MG63 (cell line): ENCODE measurements around the gene SLC26A4. TPM values are rescaled to one million over a fixed set of nuclear protein-coding genes. Genes with fewer than 3 reads are reported as not detected.

Source experiments
- DNase-seq: peaks from one replicate; pipeline ENCODE4 v3.0.0-alpha.2; 2020
- H3K27me3 ChIP-seq: fragments of 250-450 bp; sonication (Bioruptor Pico); 2 replicates; pipeline ENCODE4 v1.5.1; 2020; ENCODE audit warnings: mild to moderate bottlenecking, moderate library complexity
- H3K36me3 ChIP-seq: fragments of 250-450 bp; sonication (Bioruptor Pico); 2 replicates; pipeline ENCODE4 v1.5.1; 2020; ENCODE audit warnings: mild to moderate bottlenecking, moderate library complexity
- H3K4me3 ChIP-seq: fragments of 250-450 bp; sonication (Bioruptor Pico); 2 replicates; pipeline ENCODE4 v1.5.1; 2020; ENCODE audit warnings: mild to moderate bottlenecking, moderate library complexity
- H3K9me3 ChIP-seq: fragments of 250-450 bp; sonication (Bioruptor Pico); 2 replicates; pipeline ENCODE4 v1.5.1; 2020; ENCODE audit warnings: mild to moderate bottlenecking, moderate library complexity
- total RNA-seq: library from RNA; depleted of rRNA; stranded (reverse); fragments of >200 nt; shearing (Covaris generic); gene quantifications from 2 replicates; pipeline ENCODE4 v1.2.3, GENCODE V29; 2014; ENCODE audit warnings: low replicate concordance

The SLC26A4 gene
- total RNA-seq, 1 experiment from 2014 or later: 0.49 TPM

GRCh38 chr7:107643407-107643806, 17.2 kb upstream of the SLC26A4 start:
- no peaks in the 10 kb centered on the region for H3K9me3 ChIP-seq
- no peak overlapping the region for H3K4me3 ChIP-seq
- H3K27me3 ChIP-seq: no peaks in the 10 kb centered on the region
- no peaks in the 10 kb centered on the region for H3K36me3 ChIP-seq
- DNase-seq: no peak

GRCh38 chr7:107643938-107644308, 16.7 kb upstream of the SLC26A4 start:
- Histone ChIP-seq H3K27me3 (no peaks in the 10 kb centered on the region), H3K9me3 (no peaks in the 10 kb centered on the region), H3K4me3 (no peak overlapping the region), H3K36me3 (no peaks in the 10 kb centered on the region)
- DNase-seq: no peak

GRCh38 chr7:107644309-107644974, 16.2 kb upstream of the SLC26A4 start:
- H3K36me3 ChIP-seq: no peaks in the 10 kb centered on the region
- H3K9me3 ChIP-seq: no peaks in the 10 kb centered on the region
- no peak for DNase-seq
- H3K4me3 ChIP-seq: no peak overlapping the region
- no peaks in the 10 kb centered on the region for H3K27me3 ChIP-seq

GRCh38 chr7:107652642-107653041, 8.0 kb upstream of the SLC26A4 start:
- Histone ChIP-seq H3K4me3 (no peak overlapping the region), H3K9me3 (no peaks in the 10 kb centered on the region), H3K36me3 (no peaks in the 10 kb centered on the region), H3K27me3 (no peaks in the 10 kb centered on the region)
- no peak for DNase-seq

GRCh38 chr7:107658467-107658866, 2.2 kb upstream of the SLC26A4 start:
- Histone ChIP-seq H3K4me3 (no peak overlapping the region), H3K36me3 (no peaks in the 10 kb centered on the region), H3K9me3 (no peaks in the 10 kb centered on the region), H3K27me3 (peaks cover 4% of the 10 kb centered on the region; the same call in 1 of the 2 replicates)
- no peak for DNase-seq

GRCh38 chr7:107659666-107660065, 962 bp upstream of the SLC26A4 start:
- Histone ChIP-seq H3K9me3 (no peaks in the 10 kb centered on the region), H3K4me3 (no peak overlapping the region), H3K36me3 (no peaks in the 10 kb centered on the region), H3K27me3 (peaks cover 4% of the 10 kb centered on the region; the same call in 1 of the 2 replicates)
- no peak for DNase-seq

- peak; percentile 42 for DNase-seq
- Histone ChIP-seq H3K27me3 (peaks cover 4% of the 10 kb centered on the region; the same call in 1 of the 2 replicates), H3K4me3 (peak overlapping the region; percentile 36), H3K36me3 (no peaks in the 10 kb centered on the region), H3K9me3 (no peaks in the 10 kb centered on the region)
These were observed 645 bp downstream of the SLC26A4 start for GRCh38 chr7:107661081-107661864.

- Histone ChIP-seq H3K27me3 (peaks cover 4% of the 10 kb centered on the region; the same call in 1 of the 2 replicates), H3K36me3 (no peaks in the 10 kb centered on the region), H3K9me3 (no peaks in the 10 kb centered on the region), H3K4me3 (peak overlapping the region; percentile 36)
- DNase-seq: no peak
These were observed 1.3 kb downstream of the SLC26A4 start for GRCh38 chr7:107661865-107662379.

- Histone ChIP-seq H3K9me3 (no peaks in the 10 kb centered on the region), H3K27me3 (peaks cover 4% of the 10 kb centered on the region; the same call in 1 of the 2 replicates), H3K4me3 (no peak overlapping the region), H3K36me3 (no peaks in the 10 kb centered on the region)
- DNase-seq: no peak
These were observed 2.6 kb downstream of the SLC26A4 start for GRCh38 chr7:107663196-107663595.

GRCh38 chr7:107666790-107667189, 6.2 kb downstream of the SLC26A4 start:
- peaks cover 2% of the 10 kb centered on the region; the same call in 1 of the 2 replicates for H3K27me3 ChIP-seq
- H3K4me3 ChIP-seq: no peak overlapping the region
- DNase-seq: no peak
- H3K36me3 ChIP-seq: no peaks in the 10 kb centered on the region
- no peaks in the 10 kb centered on the region for H3K9me3 ChIP-seq

GRCh38 chr7:107667341-107667740, 6.7 kb downstream of the SLC26A4 start:
- no peak for DNase-seq
- Histone ChIP-seq H3K27me3 (no peaks in the 10 kb centered on the region), H3K9me3 (no peaks in the 10 kb centered on the region), H3K4me3 (no peak overlapping the region), H3K36me3 (no peaks in the 10 kb centered on the region)

- Histone ChIP-seq H3K36me3 (no peaks in the 10 kb centered on the region), H3K27me3 (no peaks in the 10 kb centered on the region), H3K4me3 (no peak overlapping the region), H3K9me3 (no peaks in the 10 kb centered on the region)
- no peak for DNase-seq
These were observed 7.7 kb downstream of the SLC26A4 start for GRCh38 chr7:107668296-107668695.

GRCh38 chr7:107672183-107672582, 11.6 kb downstream of the SLC26A4 start:
- Histone ChIP-seq H3K4me3 (no peak overlapping the region), H3K27me3 (no peaks in the 10 kb centered on the region), H3K9me3 (no peaks in the 10 kb centered on the region), H3K36me3 (no peaks in the 10 kb centered on the region)
- DNase-seq: no peak

- Histone ChIP-seq H3K9me3 (no peaks in the 10 kb centered on the region), H3K36me3 (no peaks in the 10 kb centered on the region), H3K27me3 (no peaks in the 10 kb centered on the region), H3K4me3 (no peak overlapping the region)
- no peak for DNase-seq
These were observed 15.6 kb downstream of the SLC26A4 start for GRCh38 chr7:107676249-107676648.

GRCh38 chr7:107678110-107678753, 17.6 kb downstream of the SLC26A4 start:
- H3K36me3 ChIP-seq: no peaks in the 10 kb centered on the region
- H3K27me3 ChIP-seq: no peaks in the 10 kb centered on the region
- no peak overlapping the region for H3K4me3 ChIP-seq
- no peaks in the 10 kb centered on the region for H3K9me3 ChIP-seq
- DNase-seq: no peak

GRCh38 chr7:107680478-107680877, 19.9 kb downstream of the SLC26A4 start:
- Histone ChIP-seq H3K4me3 (no peak overlapping the region), H3K9me3 (no peaks in the 10 kb centered on the region), H3K27me3 (no peaks in the 10 kb centered on the region), H3K36me3 (no peaks in the 10 kb centered on the region)
- no peak for DNase-seq

- Histone ChIP-seq H3K9me3 (no peaks in the 10 kb centered on the region), H3K36me3 (no peaks in the 10 kb centered on the region), H3K4me3 (no peak overlapping the region), H3K27me3 (no peaks in the 10 kb centered on the region)
- DNase-seq: no peak
These were observed 22.3 kb downstream of the SLC26A4 start for GRCh38 chr7:107682886-107683285.
